ENCODE data around the gene ZNF263.

Gene ZNF263

GRCh38 chr16:3327514-3327913 is 44.2 kb downstream of the ZNF263 start:
- DNase-seq (ENCODE audit: low spot score), result no peak

DNA sequence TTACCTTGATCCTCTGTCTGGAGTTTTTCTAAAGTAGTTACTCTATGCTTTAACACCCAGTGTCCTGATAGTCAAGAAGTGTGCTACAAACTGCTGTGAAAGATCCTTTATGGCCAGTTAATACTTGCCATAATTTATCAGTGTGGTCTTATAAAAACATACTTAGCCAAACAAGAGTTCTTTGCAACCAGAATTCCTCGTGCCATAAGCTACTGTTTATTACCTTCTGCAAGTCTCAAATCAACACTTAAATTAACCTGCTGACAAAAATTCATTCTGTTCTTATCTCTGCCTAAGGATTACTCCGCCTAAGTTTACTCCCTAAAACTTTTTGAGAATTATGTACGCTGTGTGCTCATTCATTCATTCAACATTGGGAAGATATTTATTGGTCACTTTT is 44.8 kb downstream of the ZNF263 start:
- DNase-seq (ENCODE audit: low spot score), result no peak

- no peak for DNase-seq (ENCODE audit: low spot score)
These were observed 45.4 kb downstream of the ZNF263 start for GRCh38 chr16:3328643-3329042.

All from cerebellar cortex (tissue), 1 donor.